ENCODE data around the gene DBN1.

GRCh38 chr5:177520271-177520670 lies 46.8 kb upstream of the DBN1 start:
- TF ChIP-seq CTCF (conservative IDR thresholded peaks at IDR 0.05 in 1 of 2, IDR thresholded peaks at IDR 0.05 in 1 of 2; ENCODE audit: low read depth in 1 of 2, low read length in 2 of 2) (no peak), EZH2 (IDR thresholded peaks at IDR 0.05; ENCODE audit: low read length, missing control alignments) (no peak)

All from fibroblast of lung (primary cell).